Measurements from ENCODE around the gene ELMOD3. TPM values are rescaled to one million over a fixed set of nuclear protein-coding genes. Genes with fewer than 3 reads are reported as not detected.

ELMOD3 gene
- total and polyA plus RNA-seq, 9 of the 15 experiments (the other 6 are each of a cell fraction or from before 2014, with no cell fraction given): 2.7 to 18.7 (median 11.6) TPM

- TF ChIP-seq, protein P1, sequence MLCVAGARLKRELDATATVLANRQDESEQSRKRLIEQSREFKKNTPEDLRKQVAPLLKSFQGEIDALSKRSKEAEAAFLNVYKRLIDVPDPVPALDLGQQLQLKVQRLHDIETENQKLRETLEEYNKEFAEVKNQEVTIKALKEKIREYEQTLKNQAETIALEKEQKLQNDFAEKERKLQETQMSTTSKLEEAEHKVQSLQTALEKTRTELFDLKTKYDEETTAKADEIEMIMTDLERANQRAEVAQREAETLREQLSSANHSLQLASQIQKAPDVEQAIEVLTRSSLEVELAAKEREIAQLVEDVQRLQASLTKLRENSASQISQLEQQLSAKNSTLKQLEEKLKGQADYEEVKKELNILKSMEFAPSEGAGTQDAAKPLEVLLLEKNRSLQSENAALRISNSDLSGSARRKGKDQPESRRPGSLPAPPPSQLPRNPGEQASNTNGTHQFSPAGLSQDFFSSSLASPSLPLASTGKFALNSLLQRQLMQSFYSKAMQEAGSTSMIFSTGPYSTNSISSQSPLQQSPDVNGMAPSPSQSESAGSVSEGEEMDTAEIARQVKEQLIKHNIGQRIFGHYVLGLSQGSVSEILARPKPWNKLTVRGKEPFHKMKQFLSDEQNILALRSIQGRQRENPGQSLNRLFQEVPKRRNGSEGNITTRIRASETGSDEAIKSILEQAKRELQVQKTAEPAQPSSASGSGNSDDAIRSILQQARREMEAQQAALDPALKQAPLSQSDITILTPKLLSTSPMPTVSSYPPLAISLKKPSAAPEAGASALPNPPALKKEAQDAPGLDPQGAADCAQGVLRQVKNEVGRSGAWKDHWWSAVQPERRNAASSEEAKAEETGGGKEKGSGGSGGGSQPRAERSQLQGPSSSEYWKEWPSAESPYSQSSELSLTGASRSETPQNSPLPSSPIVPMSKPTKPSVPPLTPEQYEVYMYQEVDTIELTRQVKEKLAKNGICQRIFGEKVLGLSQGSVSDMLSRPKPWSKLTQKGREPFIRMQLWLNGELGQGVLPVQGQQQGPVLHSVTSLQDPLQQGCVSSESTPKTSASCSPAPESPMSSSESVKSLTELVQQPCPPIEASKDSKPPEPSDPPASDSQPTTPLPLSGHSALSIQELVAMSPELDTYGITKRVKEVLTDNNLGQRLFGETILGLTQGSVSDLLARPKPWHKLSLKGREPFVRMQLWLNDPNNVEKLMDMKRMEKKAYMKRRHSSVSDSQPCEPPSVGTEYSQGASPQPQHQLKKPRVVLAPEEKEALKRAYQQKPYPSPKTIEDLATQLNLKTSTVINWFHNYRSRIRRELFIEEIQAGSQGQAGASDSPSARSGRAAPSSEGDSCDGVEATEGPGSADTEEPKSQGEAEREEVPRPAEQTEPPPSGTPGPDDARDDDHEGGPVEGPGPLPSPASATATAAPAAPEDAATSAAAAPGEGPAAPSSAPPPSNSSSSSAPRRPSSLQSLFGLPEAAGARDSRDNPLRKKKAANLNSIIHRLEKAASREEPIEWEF (CRISPR knock-in tag; IDR thresholded peaks at IDR 0.05): 0 out of 2 replicates have a peak, but pooled peaks have one; percentile 60
- TF ChIP-seq ADNP (tag; IDR thresholded peaks at IDR 0.05) (no peak), ZNF398 (CRISPR knock-in tag; IDR thresholded peaks at IDR 0.05) (0 out of 2 replicates have a peak, but pooled peaks have one; percentile 47), GATAD2B (IDR thresholded peaks at IDR 0.05; ENCODE audit: borderline replicate concordance) (peak; percentile 74; the same call in 1 of the 2 replicates), ZBTB9 (CRISPR knock-in tag; IDR thresholded peaks at IDR 0.05) (peak; percentile 61; the same call in 1 of the 2 replicates), ARID3A (IDR thresholded peaks at IDR 0.05; ENCODE audit: borderline replicate concordance, low read depth, low read length) (no peak), KDM5B (IDR thresholded peaks at IDR 0.05; ENCODE audit: insufficient replicate concordance, low read depth, low read length) (no peak), ZNF76 (CRISPR knock-in tag; IDR thresholded peaks at IDR 0.05; ENCODE audit: borderline replicate concordance) (peak; percentile 60; the same call in 1 of the 2 replicates), FOXJ3 (CRISPR knock-in tag; IDR thresholded peaks at IDR 0.05) (no peak), BRCA1 (IDR thresholded peaks at IDR 0.05) (no peak), BRCA1 (CRISPR knock-in tag; IDR thresholded peaks at IDR 0.05) (no peak), RAD51 (IDR thresholded peaks at IDR 0.05; ENCODE audit: borderline replicate concordance, low read depth) (no peak), XRCC5 (IDR thresholded peaks at IDR 0.05; ENCODE audit: low read depth, low read length) (peak; percentile 62), SETDB1 (IDR thresholded peaks at IDR 0.05; ENCODE audit: low read length) (no peak), SIX5 (IDR thresholded peaks at IDR 0.05; ENCODE audit: borderline replicate concordance in 1 of 2, insufficient read depth in 1 of 2, low read depth in 1 of 2, low read length in 2 of 2) (no peak), DPF2 (IDR thresholded peaks at IDR 0.05) (no peak), SP1 (CRISPR knock-in tag; IDR thresholded peaks at IDR 0.05) (peak; percentile 76; the same call in 1 of the 2 replicates)
These were observed 66.1 kb downstream of the ELMOD3 start (continued) for GRCh38 chr2:85420536-85421259.

All from K562 (cell line).